H7 (cell line): Measurements from ENCODE around the gene PACS1. TPM values are rescaled to one million over a fixed set of nuclear protein-coding genes. Genes with fewer than 3 reads are reported as not detected.

Source experiments
- DNase-seq: peaks from one replicate; pipeline ENCODE4 v3.0.0; 2012
- H3K27me3 ChIP-seq: 2 replicates; pipeline ENCODE4 v1.6.0; 2011; ENCODE audit warnings: mild to moderate bottlenecking, low read length; ENCODE audit not compliant: control insufficient read depth, insufficient read depth
- H3K36me3 ChIP-seq: replicated peaks from 2 replicates; pipeline ENCODE4 v1.5.1; 2011; ENCODE audit warnings: low read length; ENCODE audit not compliant: control insufficient read depth, insufficient read depth
- H3K4me3 ChIP-seq: 2 replicates; pipeline ENCODE4 v1.5.1; 2011; ENCODE audit warnings: low read depth, mild to moderate bottlenecking, control low read depth, low read length, moderate library complexity; ENCODE audit not compliant: insufficient read depth
- total RNA-seq: library from RNA; depleted of rRNA; stranded (reverse); fragments of >200 nt; shearing (Covaris generic); gene quantifications from 2 replicates; pipeline ENCODE4 v1.2.3, GENCODE V29; 2014

PACS1 gene
- total RNA-seq, 1 experiment from 2014 or later: 16.2 TPM

DNA sequence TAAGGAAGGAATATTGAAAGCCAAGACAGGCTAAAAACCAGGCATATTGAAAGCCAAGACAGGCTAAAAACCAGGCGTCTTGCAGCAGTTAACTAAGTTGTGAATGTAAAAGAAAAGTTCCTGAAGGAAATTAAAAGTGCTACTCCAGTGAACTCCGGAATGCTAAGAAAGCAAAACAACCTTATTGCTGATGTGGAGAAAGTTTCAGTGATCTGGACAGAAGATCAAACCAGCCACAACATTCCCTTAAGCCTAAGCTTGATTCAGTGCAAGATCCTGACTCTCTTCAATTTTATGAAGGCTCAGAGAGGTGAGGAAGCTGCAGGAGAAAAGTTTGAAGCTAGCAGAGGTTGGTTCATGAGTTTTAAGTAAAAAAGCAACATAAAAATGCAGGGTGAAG, 51.4 kb downstream of the PACS1 start:
- Histone ChIP-seq H3K4me3 (no peak overlapping the region), H3K36me3 (no peaks in the 10 kb centered on the region), H3K27me3 (no peaks in the 10 kb centered on the region)
- DNase-seq: no peak

DNA sequence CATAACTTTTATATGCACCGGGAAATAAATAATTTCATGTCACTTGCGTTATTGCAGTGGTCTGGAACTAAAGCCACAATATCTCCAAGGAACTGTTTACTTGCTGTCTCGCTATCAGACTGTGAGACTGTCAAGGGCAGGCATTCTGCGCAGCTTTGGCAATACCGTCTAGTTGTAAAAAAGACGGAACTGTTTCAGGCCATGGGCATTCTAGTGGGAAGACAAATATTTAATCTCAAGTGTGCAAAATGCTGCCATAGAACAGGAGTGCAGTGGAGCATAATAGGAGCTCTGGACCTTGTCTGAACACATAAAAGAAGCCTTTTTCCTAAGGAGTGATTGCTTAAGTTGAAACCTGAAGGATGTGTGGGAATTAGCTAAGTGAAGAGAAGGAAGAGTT, 53.8 kb downstream of the PACS1 start:
- Histone ChIP-seq H3K27me3 (no peaks in the 10 kb centered on the region), H3K36me3 (no peaks in the 10 kb centered on the region), H3K4me3 (no peak overlapping the region)
- no peak for DNase-seq

DNA sequence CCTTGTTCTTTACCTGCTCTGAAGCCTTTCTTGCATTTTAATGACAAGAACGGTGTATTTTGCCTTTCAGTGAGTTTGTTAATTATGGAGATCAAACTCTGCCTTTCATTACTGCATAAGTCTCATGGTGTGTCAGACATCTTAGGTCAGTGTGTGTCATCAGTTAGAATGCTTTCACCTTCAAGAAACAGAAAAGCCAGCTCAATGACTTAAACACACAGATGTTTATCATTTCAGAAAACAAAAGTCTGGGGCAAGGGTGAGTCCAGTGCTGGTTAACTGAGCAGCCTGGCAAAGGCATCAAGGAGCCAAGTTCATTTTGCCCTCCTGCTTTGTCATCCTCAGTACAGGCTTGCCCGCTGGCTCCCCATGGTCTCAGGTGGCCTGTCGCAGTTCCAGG, 54.5 kb downstream of the PACS1 start:
- Histone ChIP-seq H3K36me3 (no peaks in the 10 kb centered on the region), H3K4me3 (no peak overlapping the region), H3K27me3 (no peaks in the 10 kb centered on the region)
- DNase-seq: no peak

DNA sequence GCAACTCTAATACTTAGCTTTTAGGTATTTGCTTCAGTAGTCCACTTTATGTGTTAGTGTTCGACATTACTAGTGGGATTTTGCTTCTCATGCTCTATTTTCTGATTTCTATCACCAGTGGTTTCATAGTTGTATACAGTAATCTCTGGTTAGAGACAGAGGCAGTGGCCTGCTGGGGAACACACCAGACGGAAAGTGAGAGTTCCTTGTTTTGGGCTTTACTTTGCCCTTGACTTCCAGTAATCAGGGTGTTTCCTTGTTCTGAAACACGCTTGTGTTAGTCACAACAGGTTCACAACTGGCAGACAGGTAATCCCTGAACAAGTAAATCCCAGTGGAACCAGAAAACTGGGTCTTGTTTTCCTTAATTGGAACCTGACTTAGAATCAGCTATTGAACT, 56.0 kb downstream of the PACS1 start:
- no peaks in the 10 kb centered on the region for H3K27me3 ChIP-seq
- H3K4me3 ChIP-seq: no peak overlapping the region
- DNase-seq: no peak
- H3K36me3 ChIP-seq: no peaks in the 10 kb centered on the region

DNA sequence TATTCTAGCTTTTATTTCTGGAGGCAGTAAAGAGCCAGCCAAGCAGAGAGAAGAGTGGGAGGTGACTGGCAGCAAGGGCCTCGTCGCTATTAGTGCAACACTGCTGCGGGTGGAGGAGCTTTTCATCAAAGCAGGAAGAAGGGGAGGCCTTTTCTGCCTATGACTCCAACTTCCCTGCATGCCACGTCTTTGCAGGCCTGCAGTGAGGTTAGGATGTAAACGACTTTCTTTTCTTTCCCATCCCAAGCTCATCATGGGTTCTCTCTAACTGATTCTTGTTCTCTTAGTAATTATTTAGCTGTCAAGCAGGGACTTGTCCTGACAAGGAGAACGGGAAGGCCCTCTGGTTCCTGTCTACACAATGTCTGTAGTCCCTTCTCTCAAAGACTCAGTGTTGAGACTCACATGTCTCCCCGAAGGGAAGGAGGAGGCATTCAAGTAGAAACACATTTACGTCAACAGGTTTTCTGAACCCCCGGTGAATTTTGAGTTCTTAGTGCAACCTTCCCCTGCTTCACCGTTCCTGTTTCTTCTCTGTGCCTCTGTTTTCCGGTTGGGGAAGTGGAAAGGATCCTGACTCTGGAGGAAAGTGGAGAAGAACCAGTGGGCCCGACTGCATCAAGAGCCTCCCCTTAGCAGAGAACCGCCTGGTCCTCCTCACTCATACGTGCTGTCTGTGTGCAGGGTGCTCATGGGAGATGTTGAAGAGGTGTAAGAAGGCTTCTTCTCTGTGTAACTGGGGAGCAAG, 56.9 kb downstream of the PACS1 start:
- no peaks in the 10 kb centered on the region for H3K27me3 ChIP-seq
- H3K36me3 ChIP-seq: no peaks in the 10 kb centered on the region
- DNase-seq: no peak
- no peak overlapping the region for H3K4me3 ChIP-seq

DNA sequence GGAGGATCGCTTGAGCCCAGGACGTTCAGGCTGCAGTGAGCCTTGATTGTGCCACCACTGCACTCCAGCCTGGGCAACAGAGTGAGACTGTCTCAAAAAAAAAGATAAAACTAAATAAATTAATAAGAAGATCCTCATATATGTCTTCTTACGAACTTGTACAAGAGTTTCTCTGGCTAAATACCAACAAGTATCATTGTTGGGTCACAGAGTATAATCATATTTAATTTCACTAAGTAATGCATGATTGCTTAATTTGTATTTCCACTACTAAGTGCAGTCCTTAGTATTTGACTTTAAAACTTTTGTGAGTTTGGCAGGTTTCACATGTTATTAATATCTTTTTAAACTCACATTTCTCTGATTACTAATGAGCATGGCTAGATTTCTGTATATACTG, 60.9 kb downstream of the PACS1 start:
- no peak overlapping the region for H3K4me3 ChIP-seq
- H3K36me3 ChIP-seq: no peaks in the 10 kb centered on the region
- DNase-seq: no peak
- H3K27me3 ChIP-seq: no peaks in the 10 kb centered on the region

DNA sequence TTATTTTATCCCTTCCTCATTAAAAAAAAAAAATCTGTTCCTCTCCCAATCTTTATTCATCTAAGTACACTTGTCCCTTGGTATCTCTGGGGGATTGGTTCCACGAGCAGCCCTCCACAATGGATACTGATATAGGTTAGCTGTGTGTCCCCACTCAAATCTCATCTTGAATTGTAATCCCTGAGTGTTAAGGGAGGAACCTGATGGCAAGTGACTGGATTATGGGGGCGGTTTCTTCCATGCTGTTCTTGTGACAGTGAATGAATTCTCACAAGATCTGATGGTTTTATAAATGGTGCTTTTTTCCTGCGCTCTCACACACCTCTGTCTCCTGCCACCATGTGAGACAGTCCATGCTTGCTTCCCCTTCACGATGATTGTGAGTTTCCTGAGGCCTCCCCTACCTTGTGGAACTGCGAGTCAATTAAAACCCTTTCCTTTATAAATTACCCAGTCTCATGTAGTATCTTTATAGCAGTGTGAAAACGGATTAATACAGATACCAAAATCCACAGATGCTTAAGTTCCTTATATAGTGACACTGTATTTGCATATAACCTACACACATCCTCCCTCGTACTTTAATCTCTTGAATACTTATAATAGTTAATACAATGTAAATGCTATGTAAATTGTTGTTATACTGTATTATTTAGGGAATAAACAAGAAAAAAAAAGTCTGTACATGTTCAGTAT, 62.0 kb downstream of the PACS1 start:
- Histone ChIP-seq H3K27me3 (no peaks in the 10 kb centered on the region), H3K36me3 (no peaks in the 10 kb centered on the region)
- DNase-seq: no peak

DNA sequence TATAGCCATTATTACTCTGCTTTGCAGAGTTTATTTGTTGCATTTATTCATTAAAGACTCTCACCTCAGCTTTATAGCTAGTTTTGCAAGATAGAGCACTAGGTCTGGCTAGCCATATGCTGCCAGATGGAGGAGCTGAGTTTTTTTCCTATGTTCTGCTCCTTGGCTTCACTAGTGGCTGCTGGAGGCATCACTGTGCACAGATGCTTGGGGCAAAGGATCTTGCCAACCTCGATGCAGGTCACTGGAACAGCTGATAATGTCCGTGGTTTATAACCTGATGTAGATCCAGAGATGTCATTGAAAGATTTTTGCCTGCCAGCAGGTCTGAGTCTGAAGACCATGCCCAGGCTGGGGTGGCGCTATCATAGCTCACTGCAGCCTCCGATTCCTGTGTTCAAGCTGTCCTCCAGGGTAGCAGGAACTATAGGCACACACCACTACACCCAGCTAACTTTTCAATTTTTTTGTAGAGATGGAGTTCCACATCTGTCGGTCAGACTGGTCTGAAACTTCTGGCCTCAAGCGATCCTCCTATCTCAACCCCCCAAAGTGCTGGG, 63.2 kb downstream of the PACS1 start:
- no peak overlapping the region for H3K4me3 ChIP-seq
- H3K36me3 ChIP-seq: no peaks in the 10 kb centered on the region
- no peak for DNase-seq
- H3K27me3 ChIP-seq: no peaks in the 10 kb centered on the region

More for the DNA sequence above, 62.0 kb downstream of the PACS1 start:
- H3K4me3 ChIP-seq: no peak overlapping the region

DNA sequence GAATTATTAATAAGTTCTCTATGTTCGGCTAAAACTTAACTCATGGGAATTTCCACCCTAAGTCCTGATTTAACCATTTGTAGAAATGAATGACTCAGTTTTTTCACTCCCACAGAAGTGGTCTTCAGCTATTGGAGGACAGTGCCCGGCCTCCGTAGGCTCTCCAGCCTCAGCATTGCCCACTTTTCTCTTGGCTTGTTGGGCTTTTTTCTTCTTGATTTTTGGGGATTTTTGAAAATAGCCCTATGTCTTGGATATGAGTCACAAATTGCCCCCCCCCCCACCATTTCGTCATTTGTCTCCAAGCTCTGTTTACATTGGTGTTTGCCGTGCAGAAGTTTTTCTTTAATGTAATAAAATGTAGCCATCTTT, 66.7 kb downstream of the PACS1 start:
- H3K4me3 ChIP-seq: no peak overlapping the region
- no peak for DNase-seq
- H3K27me3 ChIP-seq: no peaks in the 10 kb centered on the region

DNA sequence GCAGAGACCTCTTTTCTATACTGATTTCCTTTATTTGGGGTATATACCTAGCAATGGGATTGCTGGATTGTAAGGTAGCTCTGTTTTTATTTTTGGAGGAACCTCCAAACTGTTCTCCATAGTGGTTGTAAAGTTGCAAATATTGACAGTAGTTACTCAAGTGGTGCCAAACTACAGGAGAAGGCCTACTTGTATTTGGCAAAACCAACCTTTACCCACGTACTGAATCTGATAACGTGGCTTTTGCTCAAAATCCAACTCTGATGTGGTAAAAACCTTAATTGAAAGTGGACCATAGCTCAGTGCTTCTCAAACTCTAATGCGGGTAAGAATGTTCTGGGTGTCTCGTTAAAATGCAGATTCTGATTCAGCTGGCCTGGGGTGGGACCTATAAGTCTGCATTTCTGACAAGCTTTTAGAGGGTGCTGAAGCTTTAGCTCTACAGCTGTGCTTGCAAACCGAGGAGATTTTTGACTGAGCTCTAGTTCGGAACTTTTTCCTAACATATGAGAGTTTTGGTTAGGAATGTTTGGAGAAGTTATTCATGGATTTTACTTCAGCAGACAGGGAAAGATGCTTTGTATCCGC, 69.8 kb downstream of the PACS1 start:
- DNase-seq: no peak
- no peak overlapping the region for H3K4me3 ChIP-seq
- H3K27me3 ChIP-seq: no peaks in the 10 kb centered on the region
- no peaks in the 10 kb centered on the region for H3K36me3 ChIP-seq

More for the DNA sequence above, 66.7 kb downstream of the PACS1 start:
- no peaks in the 10 kb centered on the region for H3K36me3 ChIP-seq

DNA sequence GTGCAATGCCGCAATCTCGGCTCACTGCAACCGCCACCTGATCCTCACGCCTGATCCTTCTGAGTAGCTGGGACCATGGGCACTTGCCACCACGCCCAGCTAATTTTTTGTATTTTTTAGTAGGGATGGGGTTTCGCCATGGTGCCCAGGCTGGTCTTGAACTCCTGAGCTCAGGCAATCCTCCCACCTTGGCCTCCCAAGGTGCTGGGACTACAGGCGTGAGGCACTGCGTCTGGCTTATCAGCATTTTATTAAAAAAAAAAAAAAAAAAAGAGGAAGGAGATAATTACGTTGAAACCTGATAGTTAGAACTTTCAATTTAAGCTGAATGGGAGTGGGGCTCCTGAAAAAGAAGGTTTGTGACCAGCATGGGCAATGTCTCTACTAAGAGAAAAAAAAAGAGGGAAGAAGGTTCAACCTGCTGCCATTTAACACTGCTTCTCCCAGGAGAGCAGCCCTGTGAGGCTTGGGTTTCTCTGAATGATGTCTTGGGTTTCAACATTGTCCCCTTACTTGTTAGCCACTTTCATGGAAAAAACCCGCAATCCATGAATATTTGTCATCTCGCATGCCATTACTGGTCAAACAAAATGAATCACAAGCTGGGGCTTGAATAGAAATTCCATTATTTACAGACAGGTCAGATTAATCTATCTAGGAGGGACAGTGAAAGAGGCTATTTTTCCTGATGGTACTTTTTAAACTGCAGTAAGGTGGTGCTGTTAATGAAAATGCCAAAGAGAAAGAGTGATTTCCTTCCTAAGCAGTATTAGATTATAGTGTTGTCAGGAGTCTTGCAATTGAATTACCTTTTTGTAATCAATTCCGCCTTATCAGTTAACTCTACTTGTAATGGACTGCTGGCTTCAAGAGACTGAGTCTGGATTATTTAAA, 72.5 kb downstream of the PACS1 start:
- DNase-seq: no peak
- Histone ChIP-seq H3K27me3 (no peaks in the 10 kb centered on the region), H3K36me3 (no peaks in the 10 kb centered on the region), H3K4me3 (no peak overlapping the region)

DNA sequence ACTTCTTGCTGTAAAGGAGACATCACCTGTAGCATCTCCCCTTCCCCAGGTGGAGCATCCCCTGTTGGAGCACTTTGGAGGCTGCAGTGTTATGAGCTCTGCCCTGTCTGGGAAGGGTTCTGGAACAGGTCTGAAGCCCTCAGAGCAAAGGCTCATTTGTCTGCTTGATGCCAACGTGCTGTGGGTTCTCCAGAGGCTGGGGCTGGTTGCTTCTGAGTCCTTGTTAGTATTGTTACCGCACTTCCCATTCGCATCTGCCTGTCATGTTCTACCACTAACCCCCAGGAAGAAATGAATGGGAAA, 73.1 kb downstream of the PACS1 start:
- no peak overlapping the region for H3K4me3 ChIP-seq
- DNase-seq: no peak
- H3K27me3 ChIP-seq: no peaks in the 10 kb centered on the region
- H3K36me3 ChIP-seq: no peaks in the 10 kb centered on the region

DNA sequence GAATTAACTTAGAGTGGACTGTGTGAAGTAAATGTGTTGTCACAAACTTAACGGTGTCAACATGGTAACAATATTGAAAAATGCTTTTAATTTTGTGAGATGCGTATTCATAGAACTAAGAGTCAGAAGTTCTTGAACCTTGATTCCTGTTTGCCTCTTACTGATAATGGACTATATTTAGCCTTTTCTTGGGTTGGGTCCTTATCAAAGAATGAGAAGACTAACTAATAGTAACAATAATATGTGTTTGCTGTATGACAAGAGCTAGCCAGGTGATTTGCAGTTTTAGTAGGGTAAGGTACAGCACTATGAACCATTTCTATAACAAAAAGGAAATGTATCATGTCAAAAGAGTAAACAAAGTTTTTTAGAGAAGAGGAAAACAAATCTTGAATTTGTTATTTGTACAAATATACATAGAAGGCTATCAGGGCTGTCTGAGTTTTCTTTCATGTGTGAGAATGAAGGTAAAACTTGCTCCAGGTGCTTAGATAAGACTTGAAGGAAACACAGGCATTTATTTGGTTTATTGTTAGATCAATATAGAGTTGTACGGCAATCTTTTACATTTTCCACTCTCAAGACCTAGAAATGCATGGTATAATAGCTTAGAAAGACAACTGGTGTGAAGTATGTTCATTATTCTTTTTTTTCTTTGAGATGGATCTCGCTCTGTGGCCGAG, 74.1 kb downstream of the PACS1 start:
- H3K4me3 ChIP-seq: no peak overlapping the region
- no peaks in the 10 kb centered on the region for H3K27me3 ChIP-seq

DNA sequence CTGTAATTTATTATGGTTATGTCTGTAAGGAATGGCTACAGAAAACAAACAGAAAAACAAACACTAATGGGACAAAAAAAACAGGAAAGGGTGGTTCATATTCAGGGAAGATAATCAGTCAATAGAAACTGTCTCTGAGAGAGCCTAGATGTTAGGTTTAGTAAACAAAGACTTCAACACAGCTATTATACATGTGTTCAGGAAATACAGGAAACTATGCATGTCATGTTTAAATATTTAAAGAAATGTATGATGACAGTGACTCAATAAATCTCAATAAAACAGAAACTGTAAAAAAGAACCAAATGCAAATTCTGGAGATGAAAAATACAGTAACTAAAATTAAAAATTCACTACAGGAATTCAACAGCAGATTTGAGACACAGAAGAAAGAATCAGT, 76.0 kb downstream of the PACS1 start:
- no peak for DNase-seq
- Histone ChIP-seq H3K36me3 (no peaks in the 10 kb centered on the region), H3K4me3 (no peak overlapping the region), H3K27me3 (no peaks in the 10 kb centered on the region)

More for the DNA sequence above, 74.1 kb downstream of the PACS1 start:
- no peak for DNase-seq
- no peaks in the 10 kb centered on the region for H3K36me3 ChIP-seq
